HUES48 (cell line): ENCODE data around the gene ATG9A.

Source experiments
- H3K27ac ChIP-seq: one replicate; pipeline ENCODE4 v1.7.0; 2013; ENCODE audit warnings: low read depth, low read length, inconsistent platforms
- H3K27me3 ChIP-seq: 2 replicates; pipeline ENCODE4 v1.6.1; 2013; ENCODE audit warnings: mild to moderate bottlenecking, low read length; ENCODE audit not compliant: control insufficient read depth, insufficient read depth
- H3K36me3 ChIP-seq: 2 replicates; pipeline ENCODE4 v1.6.1; 2013; ENCODE audit warnings: low read length; ENCODE audit not compliant: control insufficient read depth, insufficient read depth
- H3K4me1 ChIP-seq: 2 replicates; pipeline ENCODE4 v1.6.1; 2013; ENCODE audit warnings: mild to moderate bottlenecking, low read length; ENCODE audit not compliant: control insufficient read depth, insufficient read depth
- H3K4me3 ChIP-seq: 2 replicates; pipeline ENCODE4 v1.5.1; 2013; ENCODE audit warnings: mild to moderate bottlenecking, low read depth, low read length
- H3K9ac ChIP-seq: 2 replicates; pipeline ENCODE4 v1.6.1; 2013; ENCODE audit warnings: mild to moderate bottlenecking, low read depth, low read length, moderate library complexity
- H3K9me3 ChIP-seq: 2 replicates; pipeline ENCODE4 v1.6.1; 2013; ENCODE audit warnings: low read length; ENCODE audit not compliant: control insufficient read depth, insufficient read depth

Gene ATG9A

GRCh38 chr2:219171231-219171651, 58.2 kb downstream of the ATG9A start:
- Histone ChIP-seq H3K27ac (no peak overlapping the region), H3K9ac (no peak overlapping the region), H3K9me3 (no peaks in the 10 kb centered on the region), H3K36me3 (peaks cover 22% of the 10 kb centered on the region), H3K4me1 (peaks cover 6% of the 10 kb centered on the region), H3K27me3 (no peaks in the 10 kb centered on the region), H3K4me3 (no peak overlapping the region)

GRCh38 chr2:219169930-219170654, 59.3 kb downstream of the ATG9A start, which contains the start of gene SLC23A3:
Gene SLC23A3 (minus strand): TSS chr2:219170029. CDS start chr2:219169984, 45 bp downstream.
- H3K9me3 ChIP-seq, result no peaks in the 10 kb centered on the region
- no peaks in the 10 kb centered on the region; the same call in 1 of the 2 replicates for H3K4me1 ChIP-seq
- no peaks in the 10 kb centered on the region for H3K27me3 ChIP-seq
- H3K4me3 ChIP-seq, result no peak within 1 kb of the TSS
- no peak within 1 kb of the TSS for H3K9ac ChIP-seq
- H3K27ac ChIP-seq, result no peak within 1 kb of the TSS
- H3K36me3 ChIP-seq, result peaks cover 22% of the 10 kb centered on the region
